IMR-90 (cell line): ENCODE measurements around the gene SYNE2. TPM values are rescaled to one million over a fixed set of nuclear protein-coding genes. Genes with fewer than 3 reads are reported as not detected.

Source experiments
- ATAC-seq: fragments of 200-7000 bp; cut with Tn5 transposase; 2 replicates; pipeline ENCODE4 v1.9.1; 2020; ENCODE audit warnings: low read depth, mild to moderate bottlenecking, moderate library complexity
- BruUV-seq: library from RNA; stranded (reverse); fragments of 400-500 nt; replicated peaks from 2 replicates; lab custom pipeline; 2021; lab: Mats Ljungman, UMichigan
- CTCF ChIA-PET: fragments of 300-600 bp; formaldehyde crosslinking; extraction: SDS; loops from one replicate; lab custom pipeline; 2021; ENCODE audit warnings: antibody characterized with exemption; lab: Yijun Ruan, JAX
- POLR2A ChIA-PET: fragments of 300-600 bp; sonication (Branson Sonifier 250); formaldehyde crosslinking; loops from one replicate; lab custom pipeline; 2022; ENCODE audit warnings: antibody characterized with exemption; ENCODE audit not compliant: unreplicated experiment; lab: Charles Lee
- DNase-seq: peaks from one replicate; pipeline ENCODE4 v3.0.0; 2013
- H2AFZ ChIP-seq: replicated peaks from 2 replicates; pipeline ENCODE3; 2013; ENCODE audit warnings: low read length, mild to moderate bottlenecking; ENCODE audit not compliant: poor library complexity
- H2AK5ac ChIP-seq: 2 replicates; pipeline ENCODE4 v1.6.1; 2013; ENCODE audit warnings: low read depth, low read length, inconsistent platforms
- H2AK9ac ChIP-seq: replicated peaks from 2 replicates; pipeline ENCODE3; 2013; ENCODE audit warnings: mild to moderate bottlenecking, low read depth, low read length, moderate library complexity; ENCODE audit not compliant: poor library complexity
- H2BK120ac ChIP-seq: 2 replicates; pipeline ENCODE4 v1.6.1; 2013; ENCODE audit warnings: low read depth, low read length, inconsistent platforms
- H2BK15ac ChIP-seq: 3 replicates; pipeline ENCODE4 v1.6.1; 2013; ENCODE audit warnings: low read depth, low read length, inconsistent platforms
- H2BK20ac ChIP-seq: 2 replicates; pipeline ENCODE4 v1.6.1; 2013; ENCODE audit warnings: low read depth, mild to moderate bottlenecking, inconsistent platforms, low read length, moderate library complexity
- H2BK5ac ChIP-seq: 2 replicates; pipeline ENCODE4 v1.6.1; 2013; ENCODE audit warnings: mild to moderate bottlenecking, low read depth, low read length, inconsistent platforms; ENCODE audit not compliant: poor library complexity, severe bottlenecking
- H3K14ac ChIP-seq: replicated peaks from 2 replicates; pipeline ENCODE4 v1.6.1; 2013; ENCODE audit warnings: low read depth, low read length, inconsistent platforms
- H3K18ac ChIP-seq: 2 replicates; pipeline ENCODE4 v1.6.1; 2013; ENCODE audit warnings: low read depth, low read length, control low read depth
- H3K23ac ChIP-seq: 2 replicates; pipeline ENCODE4 v1.6.1; 2013; ENCODE audit warnings: low read depth, low read length, inconsistent platforms
- H3K27ac ChIP-seq: 2 replicates; pipeline ENCODE4 v1.5.1; 2013; ENCODE audit warnings: mild to moderate bottlenecking, control low read depth, low read length; ENCODE audit not compliant: insufficient read depth
- H3K27me3 ChIP-seq: 2 replicates; pipeline ENCODE4 v1.6.1; 2013; ENCODE audit warnings: low read length; ENCODE audit not compliant: control insufficient read depth, insufficient read depth
- H3K36me3 ChIP-seq: 2 replicates; pipeline ENCODE4 v1.6.1; 2013; ENCODE audit warnings: low read length, mixed read lengths; ENCODE audit not compliant: control insufficient read depth, insufficient read depth
- H3K4ac ChIP-seq: 2 replicates; pipeline ENCODE4 v1.6.1; 2013; ENCODE audit warnings: low read depth, low read length, inconsistent platforms
- H3K4me1 ChIP-seq: 2 replicates; pipeline ENCODE4 v1.6.1; 2013; ENCODE audit warnings: low read length, mixed read lengths; ENCODE audit not compliant: control insufficient read depth, insufficient read depth
- H3K4me2 ChIP-seq: 2 replicates; pipeline ENCODE4 v1.6.1; 2013; ENCODE audit warnings: low read depth, mild to moderate bottlenecking, control low read depth, low read length, moderate library complexity
- H3K4me3 ChIP-seq: 2 replicates; pipeline ENCODE4 v1.5.1; 2013; ENCODE audit warnings: low read depth, mild to moderate bottlenecking, control low read depth, low read length, moderate library complexity; ENCODE audit not compliant: insufficient read depth
- H3K56ac ChIP-seq: 2 replicates; pipeline ENCODE4 v1.6.1; 2013; ENCODE audit warnings: low read length, inconsistent platforms; ENCODE audit not compliant: insufficient read depth; ENCODE audit errors: extremely low read depth
- H3K79me1 ChIP-seq, 2 experiments: 2 replicates each; pipeline ENCODE4 v1.6.1; 2013; ENCODE audit warnings: low read length in 2 of 2, inconsistent platforms in 1 of 2, low read depth in 1 of 2
- H3K9ac ChIP-seq: 2 replicates; pipeline ENCODE4 v1.6.1; 2013; ENCODE audit warnings: low read depth, low read length, control low read depth
- H3K9me1 ChIP-seq: 2 replicates; pipeline ENCODE4 v1.6.1; 2013; ENCODE audit warnings: low read length, inconsistent platforms; ENCODE audit not compliant: insufficient read depth
- H3K9me3 ChIP-seq: 2 replicates; pipeline ENCODE4 v1.6.1; 2013; ENCODE audit warnings: low read length; ENCODE audit not compliant: control insufficient read depth, insufficient read depth
- H4K20me1 ChIP-seq: 2 replicates; pipeline ENCODE4 v1.6.1; 2013; ENCODE audit warnings: low read length, inconsistent platforms; ENCODE audit not compliant: insufficient read depth
- H4K5ac ChIP-seq: 2 replicates; pipeline ENCODE4 v1.6.1; 2013; ENCODE audit warnings: mild to moderate bottlenecking, low read depth, low read length, control low read depth
- H4K8ac ChIP-seq, 2 experiments: 2 replicates each; pipeline ENCODE4 v1.6.1; 2013; ENCODE audit warnings: low read depth in 2 of 2, low read length in 2 of 2, control low read depth in 1 of 2, inconsistent platforms in 1 of 2
- H4K91ac ChIP-seq: 2 replicates; pipeline ENCODE4 v1.6.1; 2013; ENCODE audit warnings: low read depth, low read length, inconsistent platforms; ENCODE audit not compliant: insufficient read depth
- BHLHE40 ChIP-seq: fragments of 150-350 bp; IDR thresholded peaks from 2 replicates; pipeline ENCODE4 v1.6.1; 2016; ENCODE audit warnings: mild to moderate bottlenecking, low read depth, low read length
- CHD1 ChIP-seq: IDR thresholded peaks from 2 replicates; pipeline ENCODE4 v1.6.1; 2012; ENCODE audit warnings: low read depth, low read length, improper control_type of control experiment
- MAFK ChIP-seq: IDR thresholded peaks from 2 replicates; pipeline ENCODE4 v1.6.1; 2012; ENCODE audit warnings: low read depth, low read length, improper control_type of control experiment
- MAZ ChIP-seq: IDR thresholded peaks from 2 replicates; pipeline ENCODE4 v1.6.1; 2012; ENCODE audit warnings: low read depth, mild to moderate bottlenecking, low read length, improper control_type of control experiment, moderate library complexity, borderline replicate concordance
- MXI1 ChIP-seq: IDR thresholded peaks from 2 replicates; pipeline ENCODE4 v1.6.1; 2012; ENCODE audit warnings: low read depth, mild to moderate bottlenecking, low read length, moderate library complexity, borderline replicate concordance
- NFE2L2 ChIP-seq: fragments of 150-350 bp; IDR thresholded peaks from 2 replicates; pipeline ENCODE4 v1.6.1; 2016; ENCODE audit warnings: low read depth, mild to moderate bottlenecking, low read length
- POLR2A ChIP-seq: IDR thresholded peaks from 2 replicates; pipeline ENCODE4 v1.6.1; 2012; ENCODE audit warnings: mild to moderate bottlenecking, low read depth, low read length
- RAD21 ChIP-seq: IDR thresholded peaks from 2 replicates; pipeline ENCODE4 v1.6.1; 2012; ENCODE audit warnings: low read length, improper control_type of control experiment
- RCOR1 ChIP-seq: IDR thresholded peaks from 2 replicates; pipeline ENCODE4 v1.6.1; 2012; ENCODE audit warnings: mild to moderate bottlenecking, low read length, improper control_type of control experiment; ENCODE audit not compliant: insufficient replicate concordance
- RFX5 ChIP-seq: IDR thresholded peaks from 2 replicates; pipeline ENCODE4 v1.8.0; 2012; ENCODE audit warnings: low read depth, mild to moderate bottlenecking, low read length, moderate library complexity
- USF2 ChIP-seq: fragments of 150-350 bp; IDR thresholded peaks from 2 replicates; pipeline ENCODE4 v1.6.1; 2017; ENCODE audit warnings: mild to moderate bottlenecking, antibody characterized with exemption, low read length, low read depth
- WGBS, 2 experiments: methylation state at CpG; one replicate each; pipeline versions ENCODE4 v1.1.5 to v1.1.7; 2013; ENCODE audit warnings: missing lambda C conversion rate in 2 of 2; ENCODE audit not compliant: insufficient read length in 1 of 2; ENCODE audit errors: extremely low coverage in 2 of 2; 5-methylcytosine and 5-hydroxymethylcytosine counted together
- dilution Hi-C: fragments of 300-500 bp; cut with HindIII; formaldehyde crosslinking; loops from one replicate; pipeline ENCODE4 v1.14.3; 2018; ENCODE audit warnings: low sequenced_read_pairs; ENCODE audit not compliant: unreplicated experiment
- in situ Hi-C: fragments of 300-500 bp; cut with MboI; formaldehyde crosslinking; loops from 3 replicates; pipeline ENCODE4 v1.14.3; 2019; ENCODE audit warnings: low sequenced_read_pairs, inconsistent platforms, mixed read lengths
- intact Hi-C: fragments of 100-400 bp; cut with micrococcal nuclease; formaldehyde crosslinking; loops from 2 replicates; pipeline ENCODE4 v1.10.0; 2022
- polyA plus RNA-seq, 3 experiments: library from polyadenylated mRNA; depleted of rRNA; stranded (reverse); fragments of >200 nt; gene quantifications; 2 replicates each; pipeline ENCODE4 v1.2.3, GENCODE V29; 2012; ENCODE audit warnings: low replicate concordance in 1 of 3
- total RNA-seq: library from RNA; depleted of rRNA; stranded (reverse); fragments of >200 nt; gene quantifications from 2 replicates; pipeline ENCODE4 v1.2.3, GENCODE V29; 2012

SYNE2 gene
- total and polyA plus RNA-seq, 2 of the 4 experiments (the other 2 are of a cell fraction) = 5.2 to 28.9 TPM

- H3K4ac ChIP-seq = no peak overlapping the region
- TF ChIP-seq MAZ (no peak), MXI1 (no peak), RCOR1 (no peak), USF2 (no peak), MAFK (no peak), CHD1 (no peak), NFE2L2 (no peak), POLR2A (no peak), RAD21 (no peak), RFX5 (no peak), BHLHE40 (no peak)
- no peak overlapping the region for H2AFZ ChIP-seq
- no peak overlapping the region for H3K9ac ChIP-seq
- no peak overlapping the region for H2AK9ac ChIP-seq
- H2BK5ac ChIP-seq = no peak overlapping the region
- no peak overlapping the region for H2AK5ac ChIP-seq
- H3K27me3 ChIP-seq = no peaks in the 10 kb centered on the region
- no peaks in the 10 kb centered on the region for H3K9me3 ChIP-seq
- no peaks in the 10 kb centered on the region for H3K79me1 ChIP-seq
- no CpG with 5 or more reads among the region's 1 CpG for WGBS, 2 experiments
- no peaks in the 10 kb centered on the region for H3K36me3 ChIP-seq
- H4K91ac ChIP-seq = no peak overlapping the region
- dilution Hi-C loops (no loop called here), intact Hi-C loops (no loop called here), in situ Hi-C loops (no loop called here)
- ChIA-PET CTCF (no interaction called here), POLR2A (no interaction called here)
- DNase-seq = no peak
- no peaks in the 10 kb centered on the region for H4K20me1 ChIP-seq
- H4K5ac ChIP-seq = no peak overlapping the region
- no peak overlapping the region for H3K4me3 ChIP-seq
- no peak overlapping the region for H3K23ac ChIP-seq
- H2BK20ac ChIP-seq = no peak overlapping the region
- no peak overlapping the region for H2BK15ac ChIP-seq
- no peak overlapping the region for H3K18ac ChIP-seq
- BruUV-seq = no TSS peak
- H4K8ac ChIP-seq = no peak overlapping the region
- no peaks in the 10 kb centered on the region for H3K4me1 ChIP-seq
- no peak overlapping the region for H2BK120ac ChIP-seq
- no peaks in the 10 kb centered on the region for H3K9me1 ChIP-seq
- ATAC-seq = no peak
- no peak overlapping the region for H3K56ac ChIP-seq
- H3K27ac ChIP-seq = no peak overlapping the region
- H3K14ac ChIP-seq = no peak overlapping the region
- no peak overlapping the region for H3K4me2 ChIP-seq
Measured at GRCh38 chr14:63833728-63834127, 19.1 kb upstream of the SYNE2 start.
